ENCODE data around the gene CYP2D6.
"Not testable (repeated sequence)": the region's sequence is repeated elsewhere in the genome, so short reads cannot be mapped to it uniquely, and the experiment has no call there.

CYP2D6 gene

DNA sequence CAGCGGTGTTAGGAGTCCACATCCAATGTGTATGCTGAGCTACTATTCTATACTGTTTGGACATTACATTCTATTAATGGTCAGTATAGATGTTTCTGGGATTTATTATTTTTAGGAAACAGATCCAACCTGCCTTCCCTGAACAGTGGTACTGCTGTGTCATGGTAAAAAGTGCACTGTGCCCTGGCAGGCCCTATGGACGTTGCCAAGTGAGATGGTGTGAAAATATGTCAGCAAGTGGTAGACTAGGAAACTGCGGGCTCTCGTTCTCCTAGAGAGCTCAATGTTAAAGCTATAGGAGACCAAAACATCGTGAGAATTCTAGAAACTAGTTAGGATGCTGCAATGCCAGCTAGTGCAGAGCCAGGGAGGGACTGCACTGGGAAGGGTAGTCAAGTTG is 26.0 kb upstream of the CYP2D6 start:
- DNase-seq: no peak

DNA sequence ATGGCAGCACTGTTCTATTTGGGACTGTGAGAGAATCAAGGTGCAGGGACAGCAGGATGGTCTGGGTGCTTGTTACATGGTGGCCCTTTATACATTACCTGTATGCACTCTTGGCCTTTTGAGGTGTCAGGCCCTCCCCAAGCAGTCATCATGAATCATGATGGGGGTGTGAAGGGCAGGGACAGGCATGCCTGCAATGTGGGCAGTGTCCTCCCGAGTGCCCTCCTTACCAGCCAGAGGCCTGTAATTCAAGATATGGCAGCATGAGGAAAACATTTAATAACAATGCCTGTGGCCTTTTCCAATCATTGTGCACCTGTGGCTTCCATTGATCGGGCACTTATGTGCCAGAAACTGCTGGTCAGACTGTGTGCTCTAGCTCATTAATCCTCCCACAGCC is 25.5 kb upstream of the CYP2D6 start:
- DNase-seq: no peak

DNA sequence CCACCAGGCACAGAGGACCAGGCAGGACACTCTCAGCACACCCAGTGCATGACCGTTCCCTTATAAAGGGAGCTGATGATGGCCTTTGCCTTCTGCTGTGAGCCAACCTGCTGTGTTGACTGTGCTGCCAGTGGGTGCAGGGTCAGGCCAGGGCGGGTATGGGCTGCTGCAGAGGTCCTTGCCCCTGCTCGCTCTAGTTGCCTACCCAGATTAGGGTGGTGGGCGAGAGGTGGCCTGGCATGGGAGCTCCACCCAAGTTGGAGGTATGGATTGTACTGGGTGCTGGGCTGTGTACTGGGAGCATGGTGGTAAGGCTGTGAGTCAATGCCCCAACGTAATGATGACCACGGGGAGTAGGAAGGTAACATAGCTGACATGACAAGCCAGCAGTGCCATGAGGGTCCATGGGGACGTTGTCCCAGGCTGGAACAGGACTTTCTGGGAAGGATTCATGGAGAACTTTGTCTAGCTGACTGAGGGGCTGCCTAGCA is 24.5 kb upstream of the CYP2D6 start:
- DNase-seq: no peak

DNA sequence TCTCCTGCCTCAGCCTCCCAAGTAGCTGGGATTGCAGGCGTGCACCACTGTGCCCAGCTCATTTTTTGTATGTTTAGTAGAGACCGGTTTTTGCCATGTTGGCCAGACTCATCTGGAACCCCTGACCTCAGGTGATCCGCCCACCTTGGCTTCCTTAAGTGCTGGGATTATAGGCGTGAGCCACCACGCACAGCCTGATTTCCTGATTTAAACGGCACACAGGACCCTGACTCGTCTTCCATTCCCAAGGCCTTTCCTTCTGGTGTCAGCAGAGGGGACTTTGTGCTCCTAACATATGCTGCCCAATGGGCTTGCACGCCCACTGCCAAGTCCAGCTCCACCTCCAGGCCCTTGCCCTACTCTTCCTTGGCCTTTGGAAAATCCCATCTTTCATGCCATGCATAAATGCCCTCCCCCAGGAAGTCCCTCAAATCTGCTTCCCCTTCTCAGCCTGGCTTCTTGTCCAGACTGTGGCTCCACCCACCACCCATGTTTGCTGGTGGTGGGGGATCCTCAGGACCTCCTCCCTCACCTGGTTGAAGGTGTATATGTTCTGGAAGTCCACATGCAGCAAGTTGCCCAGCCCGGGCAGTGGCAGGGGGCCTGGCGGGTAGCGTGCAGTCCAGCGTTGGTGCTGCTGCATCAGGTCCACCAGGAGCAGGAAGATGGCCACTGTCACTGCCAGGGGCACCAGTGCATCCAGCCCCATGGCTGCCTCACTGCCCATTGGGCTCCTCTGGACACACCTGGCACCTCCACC is 23.9 kb upstream of the CYP2D6 start:
- DNase-seq: no peak

DNA sequence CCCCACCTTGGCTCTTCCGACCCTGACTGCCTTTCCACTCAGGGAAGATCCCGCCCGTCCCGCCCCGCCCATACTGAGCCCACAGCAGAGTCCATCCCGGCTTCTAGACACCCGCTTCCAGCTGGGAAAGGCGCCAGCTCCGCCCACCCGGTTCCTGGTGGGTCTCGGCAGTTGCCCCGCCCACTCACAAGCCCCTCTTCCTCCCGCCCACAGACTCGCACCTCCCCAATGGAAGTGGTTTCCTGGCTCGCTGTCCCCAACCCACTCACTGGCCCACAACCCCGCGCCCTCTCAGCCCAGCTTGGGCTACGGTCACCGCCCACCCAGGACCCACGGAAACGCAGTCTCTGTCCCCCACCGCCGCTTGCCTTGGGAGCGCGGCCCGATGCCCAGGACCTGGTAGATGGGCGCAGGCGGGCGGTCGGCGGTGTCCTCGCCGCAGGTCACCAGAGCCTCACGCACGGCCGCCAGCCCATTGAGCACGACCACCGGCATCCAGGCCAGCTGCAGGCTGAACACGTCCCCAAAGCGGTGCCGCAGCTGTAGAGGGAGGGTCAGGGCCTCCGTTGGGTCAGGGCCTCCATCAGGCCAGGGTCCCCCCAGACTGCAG is 22.2 kb upstream of the CYP2D6 start:
- no peak for DNase-seq

DNA sequence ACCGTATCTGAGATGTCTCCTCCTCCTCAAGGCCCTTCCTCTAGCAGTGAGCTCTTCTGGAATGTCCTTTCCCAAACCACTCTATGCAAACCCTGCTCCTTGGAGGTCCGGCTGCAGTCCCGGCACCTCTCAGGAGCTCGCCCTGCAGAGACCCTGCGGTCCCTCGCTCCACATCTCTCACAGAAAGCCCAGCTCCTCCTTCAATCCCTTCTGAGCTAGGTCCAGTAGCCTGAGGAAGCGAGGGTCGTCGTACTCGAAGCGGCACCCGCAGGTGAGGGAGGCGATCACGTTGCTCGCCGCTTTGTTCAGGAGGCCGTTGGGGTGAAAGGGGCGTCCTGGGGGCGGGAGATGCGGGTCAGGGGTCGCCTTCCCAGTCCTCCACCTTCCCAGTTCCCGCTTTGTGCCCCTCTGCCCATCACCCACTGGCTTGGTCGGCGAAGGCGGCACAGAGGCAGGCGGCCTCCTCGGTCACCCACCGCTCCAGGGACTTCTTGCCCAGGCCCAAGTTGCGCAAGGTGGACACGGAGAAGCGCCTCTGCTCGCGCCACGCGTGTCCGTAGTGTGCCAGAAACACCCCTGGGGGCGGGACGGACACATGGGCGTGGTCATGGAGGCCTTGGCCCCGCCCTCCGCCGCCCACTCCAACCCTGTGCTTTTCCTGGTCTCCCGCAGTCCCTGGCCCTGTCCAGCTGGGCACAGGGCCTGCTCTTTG is 21.5 kb upstream of the CYP2D6 start:
- DNase-seq: no peak

DNA sequence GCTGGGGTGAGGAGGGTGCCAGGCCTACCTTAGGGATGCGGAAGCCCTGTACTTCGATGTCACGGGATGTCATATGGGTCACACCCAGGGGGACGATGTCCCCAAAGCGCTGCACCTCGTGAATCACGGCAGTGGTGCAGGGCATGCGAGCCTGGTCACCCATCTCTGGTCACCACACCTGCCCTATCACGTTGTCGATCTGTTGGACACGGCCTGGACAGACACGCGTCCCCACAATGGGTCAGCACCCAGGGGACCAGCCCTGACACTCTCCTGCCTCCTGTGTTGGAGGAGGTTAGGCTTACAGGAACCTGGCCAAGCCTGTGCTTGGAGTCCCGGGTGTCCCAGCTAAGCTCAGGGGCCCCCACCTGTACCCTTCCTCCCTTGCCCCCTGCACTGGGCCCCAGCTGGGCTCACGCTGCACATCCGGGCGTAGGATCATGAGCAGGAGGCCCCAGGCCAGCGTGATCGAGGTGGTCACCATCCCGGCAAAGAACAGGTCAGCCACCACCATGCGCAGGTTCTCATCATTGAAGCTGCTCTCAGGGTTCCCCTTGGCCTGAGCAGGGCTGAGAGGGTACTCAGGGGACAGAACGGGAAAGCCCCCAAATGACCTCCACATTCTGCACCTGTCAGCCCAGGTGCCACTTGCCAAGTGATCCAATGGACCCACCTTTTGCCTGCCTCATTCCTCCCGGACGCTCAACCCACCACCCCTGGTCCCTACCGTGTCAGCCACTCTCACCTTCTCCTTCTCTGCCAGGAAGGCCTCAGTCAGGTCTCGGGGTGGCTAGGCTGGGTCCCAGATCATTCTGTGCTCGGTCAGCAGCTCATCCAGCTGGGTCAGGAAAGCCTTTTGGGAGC is 20.3 kb upstream of the CYP2D6 start:
- no peak for DNase-seq

DNA sequence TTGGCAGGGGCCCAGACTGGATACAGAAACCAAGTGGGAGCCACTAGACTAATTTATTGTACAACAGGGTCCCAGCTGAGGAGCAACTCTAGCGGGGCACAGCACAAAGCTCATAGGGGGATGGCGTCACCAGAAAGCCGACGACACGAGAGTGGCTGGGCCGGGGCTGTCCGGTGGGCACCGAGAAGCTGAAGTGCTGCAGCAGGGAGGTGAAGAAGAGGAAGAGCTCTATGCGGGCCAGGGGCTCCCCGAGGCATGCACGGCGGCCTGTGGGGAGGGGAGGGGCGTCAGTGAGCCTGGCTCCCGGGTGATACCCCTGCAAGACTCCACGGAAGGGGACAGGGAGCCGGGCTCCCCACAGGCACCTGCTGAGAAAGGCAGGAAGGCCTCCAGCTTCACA is 19.2 kb upstream of the CYP2D6 start:
- DNase-seq: not testable (repeated sequence)

DNA sequence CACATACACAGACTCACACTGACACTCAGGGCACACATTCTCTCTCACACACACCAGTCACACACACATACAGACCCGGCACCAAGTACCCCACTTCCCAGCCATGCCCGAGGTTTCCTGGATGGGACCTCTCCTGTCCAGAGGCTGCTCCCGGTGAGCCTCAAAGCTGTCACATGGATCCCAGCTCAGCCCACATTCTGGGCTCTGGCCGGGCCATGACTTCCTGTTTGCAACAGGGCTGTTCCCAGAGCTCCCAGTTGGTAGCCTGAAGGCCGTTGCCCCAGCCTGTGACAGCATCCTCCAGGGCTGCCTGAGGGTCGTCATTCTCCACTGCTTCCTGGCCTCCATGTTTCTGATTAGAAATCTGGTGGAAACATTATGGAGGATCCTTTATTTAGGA is 14.6 kb upstream of the CYP2D6 start:
- no peak for DNase-seq

DNA sequence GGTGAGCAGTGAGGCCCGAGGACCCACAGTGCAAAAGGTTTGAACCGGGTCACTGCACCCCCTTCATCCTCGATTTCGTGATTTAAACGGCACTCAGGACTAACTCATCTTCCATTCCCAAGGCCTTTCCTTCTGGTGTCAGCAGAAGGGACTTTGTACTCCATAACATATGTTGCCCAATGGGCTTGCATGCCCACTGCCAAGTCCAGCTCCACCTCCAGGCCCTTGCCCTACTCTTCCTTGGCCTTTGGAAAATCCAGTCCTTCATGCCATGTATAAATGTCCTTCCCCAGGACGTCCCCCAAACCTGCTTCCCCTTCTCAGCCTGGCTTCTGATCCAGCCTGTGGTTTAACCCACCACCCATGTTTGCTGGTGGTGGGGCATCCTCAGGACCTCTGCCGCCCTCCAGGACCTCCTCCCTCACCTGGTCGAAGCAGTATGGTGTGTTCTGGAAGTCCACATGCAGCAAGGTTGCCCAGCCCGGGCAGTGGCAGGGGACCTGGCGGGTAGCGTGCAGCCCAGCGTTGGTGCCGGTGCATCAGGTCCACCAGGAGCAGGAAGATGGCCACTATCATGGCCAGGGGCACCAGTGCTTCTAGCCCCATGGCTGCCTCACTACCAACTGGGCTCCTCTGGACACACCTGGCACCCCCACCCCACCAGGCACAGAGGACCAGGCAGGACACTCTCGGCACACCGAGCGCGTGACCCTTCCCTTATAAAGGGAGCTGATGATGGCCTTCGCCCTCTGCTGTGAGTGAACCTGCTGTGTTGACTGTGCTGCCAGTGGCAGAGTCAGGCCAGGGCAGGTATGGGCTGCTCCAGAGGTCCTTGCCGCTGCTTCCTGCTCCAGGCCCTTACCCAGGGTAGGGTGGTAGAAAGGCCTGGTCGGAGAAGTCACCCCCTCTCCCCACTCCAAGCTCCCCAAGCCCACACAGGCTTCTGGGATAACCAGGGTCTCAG is 13.5 kb upstream of the CYP2D6 start:
- not testable (repeated sequence) for DNase-seq

DNA sequence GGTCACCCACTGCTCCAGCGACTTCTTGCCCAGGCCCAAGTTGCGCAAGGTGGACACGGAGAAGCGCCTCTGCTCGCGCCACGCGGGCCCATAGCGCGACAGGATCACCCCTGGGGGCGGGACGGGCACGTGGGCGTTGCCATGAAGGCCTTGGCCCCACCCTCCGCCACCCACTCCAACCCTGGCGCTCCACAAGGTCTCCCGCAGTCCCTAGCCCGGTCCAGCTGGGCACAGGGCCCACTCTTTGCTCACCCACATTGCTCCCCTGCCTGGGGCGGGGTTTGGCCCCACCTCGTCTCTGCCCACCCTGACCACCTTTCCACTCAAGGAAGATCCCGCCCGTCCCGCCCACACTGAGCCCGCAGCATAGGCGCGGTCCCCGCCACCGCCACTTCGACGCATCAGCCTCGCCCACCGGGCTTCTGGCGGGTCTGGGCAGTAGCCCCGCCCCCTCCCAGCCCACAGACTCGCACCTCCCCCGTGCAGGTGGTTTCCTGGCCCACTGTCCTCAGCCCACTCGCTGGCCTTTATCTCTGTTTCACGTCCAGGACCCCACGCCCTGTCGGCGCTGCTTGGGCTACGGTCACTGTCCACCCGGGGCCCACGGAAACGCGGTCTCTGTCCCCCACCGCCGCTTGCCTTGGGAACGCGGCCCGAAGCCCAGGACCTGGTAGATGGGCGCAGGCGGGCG is 12.3 kb upstream of the CYP2D6 start:
- no peak for DNase-seq

DNA sequence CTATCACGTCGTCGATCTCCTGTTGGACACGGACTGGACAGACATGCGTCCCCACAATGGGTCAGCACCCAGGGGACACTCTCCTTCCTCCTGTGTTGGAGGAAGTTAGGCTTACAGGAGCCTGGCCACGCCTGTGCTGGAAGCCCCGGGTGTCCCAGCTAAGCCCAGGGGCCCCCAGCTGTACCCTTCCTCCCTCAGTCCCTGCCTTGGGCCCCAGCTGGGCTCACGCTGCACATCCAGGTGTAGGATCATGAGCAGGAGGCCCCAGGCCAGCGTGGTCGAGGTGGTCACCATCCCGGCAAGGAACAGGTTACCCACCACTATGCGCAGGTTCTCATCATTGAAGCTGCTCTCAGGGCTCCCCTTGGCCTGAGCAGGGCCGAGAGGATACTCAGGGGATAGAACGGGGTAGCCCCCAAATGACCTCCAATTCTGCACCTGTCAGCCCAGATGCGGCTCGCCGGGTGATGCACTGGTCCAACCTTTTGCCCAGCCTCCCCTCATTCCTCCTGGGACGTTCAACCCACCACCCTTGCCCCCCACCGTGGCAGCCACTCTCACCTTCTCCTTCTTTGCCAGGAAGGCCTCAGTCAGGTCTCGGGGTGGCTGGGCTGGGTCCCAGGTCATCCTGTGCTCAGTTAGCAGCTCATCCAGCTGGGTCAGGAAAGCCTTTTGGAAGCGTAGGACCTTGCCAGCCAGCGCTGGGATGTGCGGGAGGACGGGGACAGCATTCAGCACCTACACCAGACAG is 10.9 kb upstream of the CYP2D6 start:
- DNase-seq: not testable (repeated sequence)

DNA sequence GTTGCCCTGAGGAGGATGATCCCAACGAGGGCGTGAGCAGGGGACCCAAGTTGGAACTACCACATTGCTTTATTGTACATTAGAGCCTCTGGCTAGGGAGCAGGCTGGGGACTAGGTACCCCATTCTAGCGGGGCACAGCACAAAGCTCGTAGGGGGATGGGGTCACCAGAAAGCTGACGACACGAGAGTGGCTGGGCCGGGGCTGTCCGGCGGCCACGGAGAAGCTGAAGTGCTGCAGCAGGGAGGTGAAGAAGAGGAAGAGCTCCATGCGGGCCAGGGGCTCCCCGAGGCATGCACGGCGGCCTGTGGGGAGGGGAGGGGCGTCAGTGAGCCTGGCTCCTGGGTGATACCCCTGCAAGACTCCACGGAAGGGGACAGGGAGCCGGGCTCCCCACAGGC is 9.5 kb upstream of the CYP2D6 start:
- DNase-seq: not testable (repeated sequence)

DNA sequence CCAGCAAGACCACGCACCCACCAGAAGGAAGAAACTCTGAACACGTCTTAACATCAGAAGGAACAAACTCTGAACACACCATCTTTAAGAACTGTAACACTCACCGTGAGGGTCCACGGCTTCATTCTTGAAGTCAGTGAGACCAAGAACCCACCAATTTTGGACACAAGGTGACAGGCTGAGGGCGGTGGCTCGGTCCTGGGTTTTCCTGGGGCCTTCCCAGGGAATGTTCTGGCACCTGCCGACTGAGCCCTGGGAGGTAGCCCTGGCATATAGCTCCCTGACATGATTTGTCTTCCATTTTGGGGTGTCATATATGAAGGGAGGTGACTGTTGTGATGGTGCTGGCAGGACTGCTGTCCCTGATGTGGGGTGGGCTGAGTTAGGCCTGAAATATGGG is 8.9 kb upstream of the CYP2D6 start:
- not testable (repeated sequence) for DNase-seq

DNA sequence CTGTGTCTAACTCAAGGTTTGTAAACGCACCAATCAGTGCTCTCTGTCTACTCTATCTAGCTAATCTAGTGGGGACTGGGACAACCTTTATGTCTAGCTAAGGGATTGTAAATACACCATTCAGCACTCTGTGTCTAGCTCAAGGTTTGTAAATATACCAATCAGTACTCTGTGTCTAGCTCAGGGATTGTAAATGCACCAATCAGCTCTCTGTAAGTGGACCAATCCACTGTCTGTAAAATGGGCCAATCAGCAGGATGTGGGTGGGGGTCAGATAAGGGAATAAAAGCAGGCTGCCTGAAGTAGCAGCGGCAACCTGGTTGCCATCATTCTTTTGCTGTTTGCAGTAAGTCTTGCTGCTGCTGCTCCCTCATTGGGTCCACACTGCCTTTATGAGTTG is 8.4 kb upstream of the CYP2D6 start:
- no peak for DNase-seq

DNA sequence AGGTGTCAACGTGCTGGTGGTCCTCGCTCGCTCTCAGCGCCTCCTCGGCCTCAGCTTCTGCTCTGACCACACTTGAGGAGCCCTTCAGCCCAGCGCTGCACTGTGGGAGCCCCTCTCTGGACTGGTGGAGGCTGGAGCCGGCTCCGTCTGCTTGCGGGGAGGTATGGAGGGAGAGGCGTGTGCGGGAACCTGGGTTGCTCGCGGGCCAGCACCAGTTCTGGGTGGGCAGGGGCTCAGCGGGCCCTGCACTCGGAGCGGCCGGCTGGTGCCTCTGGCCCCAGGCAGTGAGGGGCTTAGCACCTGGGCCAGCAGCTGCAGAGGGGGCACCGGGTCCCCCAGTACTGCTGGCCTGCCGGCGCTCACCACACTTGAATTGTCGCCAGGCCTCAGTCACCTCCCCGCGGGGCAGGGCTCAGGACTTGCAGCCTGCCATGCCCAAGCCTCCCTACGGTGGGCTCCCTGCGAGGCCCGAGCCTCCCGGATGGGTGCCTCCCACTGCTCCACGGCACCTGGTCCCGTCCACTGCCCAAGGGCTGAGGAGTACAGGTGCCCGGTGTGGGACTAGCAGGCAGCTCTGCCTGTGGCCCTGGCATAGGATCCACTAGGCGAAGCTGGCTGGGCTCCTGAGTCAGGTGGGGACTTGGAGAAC is 7.6 kb upstream of the CYP2D6 start:
- DNase-seq: no peak

DNA sequence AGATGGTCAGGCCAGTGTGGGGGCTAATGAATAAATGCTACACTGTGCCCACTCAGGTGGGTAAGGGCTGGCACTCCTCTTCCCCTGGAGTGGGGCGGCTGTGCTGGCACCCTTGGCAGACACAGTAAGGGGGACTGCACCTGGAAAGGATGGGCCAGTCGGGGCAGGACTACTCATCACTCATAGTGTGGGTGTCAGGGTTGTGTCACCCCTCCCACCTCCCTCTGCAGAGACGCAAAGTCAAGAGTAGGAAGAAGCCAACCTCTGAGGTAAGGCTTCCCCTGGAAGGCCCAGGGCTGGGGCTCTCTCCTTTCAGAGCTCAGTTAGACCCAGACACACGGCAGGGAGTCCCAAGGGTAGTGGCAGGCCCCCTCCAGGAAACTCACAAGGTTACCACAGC is 5.1 kb upstream of the CYP2D6 start:
- not testable (repeated sequence) for DNase-seq

DNA sequence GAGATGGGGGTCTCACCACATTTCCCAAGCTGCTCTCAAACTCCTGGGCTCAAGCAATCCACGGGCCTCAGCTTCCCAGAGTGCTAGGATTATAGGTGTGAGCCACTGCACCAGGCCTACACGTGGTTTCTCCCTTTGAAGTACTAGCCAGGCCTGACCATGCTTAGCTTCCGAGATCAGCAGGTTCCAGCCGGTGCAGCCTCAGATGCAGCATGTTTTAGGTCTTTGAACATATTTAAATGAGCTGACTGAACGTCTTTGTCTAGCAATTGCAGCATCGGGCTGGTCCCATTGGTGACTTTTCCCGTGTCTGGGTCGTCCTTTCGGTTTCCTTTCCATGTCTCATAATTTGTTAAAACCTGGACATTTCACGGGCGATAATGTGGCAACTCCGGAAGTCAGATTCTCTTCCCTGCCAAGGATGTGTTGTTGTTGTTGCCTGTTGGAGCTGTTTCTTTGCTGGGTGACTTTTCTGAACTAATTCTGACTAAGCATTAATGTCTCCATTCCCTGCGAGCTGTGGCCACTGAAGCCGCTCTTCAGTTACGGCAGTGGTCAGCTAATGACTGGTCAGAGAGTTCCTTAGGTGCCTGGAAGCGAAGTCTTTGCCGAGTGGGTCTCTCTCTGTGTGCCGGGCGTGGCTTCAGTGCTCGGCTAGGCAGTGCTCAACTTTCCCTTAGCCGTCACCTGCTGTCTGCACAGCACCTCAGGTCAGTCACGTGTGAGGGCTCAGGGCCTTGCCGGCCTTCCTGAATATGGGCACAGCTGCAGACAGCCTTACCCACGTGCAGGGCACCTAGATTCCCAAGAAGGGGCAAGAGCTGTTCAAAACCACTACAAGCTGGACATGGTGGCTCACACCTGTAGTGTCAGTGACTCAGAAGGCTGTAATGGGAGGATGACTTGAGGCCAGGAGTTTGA is 3.8 kb upstream of the CYP2D6 start:
- DNase-seq: no peak

DNA sequence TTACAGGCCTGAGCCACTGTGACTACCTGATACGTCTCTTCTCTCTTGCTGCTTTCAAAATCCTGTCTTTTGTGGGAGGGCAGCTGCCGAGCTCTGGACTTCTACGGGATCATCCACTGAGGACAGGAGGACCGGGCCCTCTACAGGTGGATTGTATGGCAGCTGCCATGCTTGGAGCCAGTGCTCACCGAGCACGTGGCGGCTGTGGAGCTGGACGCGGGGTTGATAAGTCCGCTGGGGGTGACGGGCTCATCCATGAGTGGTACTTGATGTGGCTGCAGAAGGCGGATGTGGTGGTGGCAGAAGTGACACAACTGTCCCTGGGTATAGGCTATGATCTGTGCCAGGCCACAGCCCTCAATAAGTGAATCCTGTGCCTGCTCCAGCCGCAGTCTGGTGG is 1.8 kb upstream of the CYP2D6 start:
- no peak for DNase-seq

All from NCI-H1694 (cell line).